G401 (cell line): ENCODE data around the gene PEAK3. TPM values are rescaled to one million over a fixed set of nuclear protein-coding genes. Genes with fewer than 3 reads are reported as not detected.
A peak's percentile ranks its signal among the peaks of the same experiment; 100 is the strongest.

Source experiments
- DNase-seq: peaks from one replicate; pipeline ENCODE4 v3.0.0-alpha.2; 2015; ENCODE audit warnings: low spot score
- in situ Hi-C: cut with HindIII; loops from 2 replicates; pipeline ENCODE4 v1.10.0; 2016; ENCODE audit warnings: low sequenced_read_pairs, mixed read lengths
- total RNA-seq: library from RNA; depleted of rRNA; stranded (reverse); fragments of >200 nt; shearing (Covaris generic); gene quantifications from 2 replicates; pipeline ENCODE4 v1.2.3, GENCODE V29; 2014

The PEAK3 gene
- total RNA-seq, 1 experiment from 2014 or later: not detected

- in situ Hi-C loops: no loop called here
These were observed 6.2 kb downstream of the PEAK3 start for GRCh38 chr19:2275588-2276428.

DNA sequence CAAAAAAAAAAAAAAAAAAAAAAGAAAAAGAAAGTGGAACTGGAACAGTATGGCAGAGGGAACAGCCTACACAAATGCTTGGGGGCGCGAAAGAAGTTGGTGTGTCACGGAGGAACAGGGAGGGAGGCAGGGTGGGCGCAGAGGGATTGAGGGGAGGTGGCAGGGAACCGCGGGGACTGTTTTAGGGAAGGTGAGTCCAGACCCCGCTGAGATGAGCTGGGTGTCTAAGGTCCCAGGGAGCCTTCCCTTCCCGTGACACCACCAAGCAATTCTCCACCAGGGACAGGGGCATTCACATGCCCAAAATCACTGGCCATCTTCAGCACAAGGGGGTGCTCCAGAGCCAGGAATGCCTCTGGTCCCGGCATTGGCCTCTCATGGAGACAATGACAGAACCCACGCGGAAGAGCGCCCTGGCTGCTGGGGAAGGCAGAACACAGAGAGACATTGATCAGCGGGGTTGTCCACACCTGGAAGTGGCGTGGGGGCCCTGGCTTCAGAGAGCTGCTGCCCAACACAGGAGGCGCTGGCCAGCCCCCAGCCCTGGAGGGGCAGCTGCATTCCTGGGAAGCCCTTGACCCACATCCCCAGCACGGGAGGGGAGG, 6.9 kb downstream of the PEAK3 start:
- DNase-seq: peak; percentile 80
- in situ Hi-C loops: no loop called here

More at GRCh38 chr19:2275588-2276428, 6.2 kb downstream of the PEAK3 start:
- no peak for DNase-seq

DNA sequence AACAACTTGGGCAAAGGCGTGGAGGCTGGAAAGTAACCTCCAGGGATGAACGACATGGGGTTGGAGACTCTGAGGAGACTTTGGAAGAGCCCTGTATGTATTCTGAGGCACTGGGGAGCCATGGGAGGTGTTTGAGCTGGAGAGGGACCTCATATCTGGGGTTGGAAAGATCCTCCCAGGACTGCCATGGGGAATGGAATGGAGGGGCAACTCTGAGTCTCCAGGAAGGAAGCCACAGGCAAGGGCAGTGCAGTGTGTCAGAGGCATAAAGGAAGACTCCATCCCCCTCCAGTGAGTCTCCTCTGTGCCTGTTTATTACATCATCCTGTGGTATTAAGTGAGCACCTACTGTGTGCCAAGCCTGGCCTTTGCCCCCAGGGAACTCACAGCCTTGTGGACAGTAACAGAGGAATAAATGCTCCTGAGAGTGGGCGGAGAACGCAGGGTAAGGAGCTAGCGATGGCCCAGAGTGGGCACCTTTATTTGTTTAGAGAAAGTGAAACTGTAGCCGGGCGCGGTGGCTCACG, 7.7 kb downstream of the PEAK3 start:
- DNase-seq: no peak
- in situ Hi-C loops: no loop called here

DNA sequence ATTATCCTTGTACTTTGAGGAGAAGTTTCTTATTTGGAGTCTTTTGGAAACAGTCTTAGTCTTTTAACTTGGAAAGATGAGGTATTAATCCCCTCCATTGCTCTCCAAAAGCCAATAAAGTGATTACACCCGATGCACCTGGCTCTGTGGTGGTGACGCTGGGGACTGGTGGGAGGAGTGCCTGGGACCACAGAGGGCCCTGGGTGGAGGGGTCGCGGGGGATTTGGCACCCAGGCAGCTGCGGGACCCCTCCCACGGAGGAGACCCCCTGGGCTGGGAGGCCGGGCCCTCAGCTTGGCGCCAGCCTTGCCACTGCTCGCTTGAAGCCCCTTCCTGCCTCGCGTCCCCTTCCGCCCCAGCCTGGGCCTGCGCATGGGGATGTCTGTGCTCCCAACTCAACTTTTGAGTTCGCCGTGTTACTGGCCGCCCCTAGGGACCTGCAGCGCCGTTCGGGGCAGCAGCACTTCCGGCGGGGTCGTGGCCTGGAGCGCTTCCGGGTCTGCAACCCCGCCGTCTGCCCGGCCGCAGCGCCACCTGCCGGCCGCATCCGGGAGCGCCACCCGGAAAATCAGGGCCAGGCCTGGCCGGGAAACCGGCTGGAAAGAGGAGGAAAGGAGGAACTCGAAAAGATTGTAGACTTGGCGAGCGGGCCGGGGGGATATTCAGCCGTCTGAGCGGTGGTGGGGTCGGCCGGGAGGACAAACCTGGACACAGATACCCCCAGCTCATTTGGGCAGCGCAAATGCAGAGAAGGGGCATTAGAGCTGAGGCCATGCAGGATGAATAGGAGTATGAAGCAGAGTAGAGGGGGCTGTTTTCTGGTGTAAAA, 8.4 kb downstream of the PEAK3 start:
- in situ Hi-C loops: no loop called here
- DNase-seq: peak; percentile 63

- DNase-seq: peak; percentile 38
- in situ Hi-C loops: no loop called here
These were observed 10.5 kb downstream of the PEAK3 start for GRCh38 chr19:2271234-2272103.

- DNase-seq: peak; percentile 47
- in situ Hi-C loops: no loop called here
These were observed 11.3 kb downstream of the PEAK3 start for GRCh38 chr19:2270423-2271233.

DNA sequence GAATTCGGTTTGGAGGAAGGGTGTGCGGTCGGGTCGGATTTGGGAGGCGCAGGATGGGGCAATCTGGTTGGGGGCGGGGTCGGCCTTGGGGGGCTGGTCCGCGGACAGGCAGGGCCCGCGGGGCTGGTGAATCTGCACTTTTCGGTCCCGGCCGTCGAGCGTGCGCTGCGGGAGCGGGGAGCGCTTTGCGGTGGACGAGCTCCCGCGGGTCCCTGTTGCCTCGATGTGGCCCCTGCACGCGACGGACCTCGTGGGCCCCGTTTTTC, 11.9 kb downstream of the PEAK3 start:
- in situ Hi-C loops: no loop called here
- no peak for DNase-seq

GRCh38 chr19:2269244-2270156, 12.5 kb downstream of the PEAK3 start:
- peak; percentile 97 for DNase-seq
- in situ Hi-C loops: no loop called here

DNA sequence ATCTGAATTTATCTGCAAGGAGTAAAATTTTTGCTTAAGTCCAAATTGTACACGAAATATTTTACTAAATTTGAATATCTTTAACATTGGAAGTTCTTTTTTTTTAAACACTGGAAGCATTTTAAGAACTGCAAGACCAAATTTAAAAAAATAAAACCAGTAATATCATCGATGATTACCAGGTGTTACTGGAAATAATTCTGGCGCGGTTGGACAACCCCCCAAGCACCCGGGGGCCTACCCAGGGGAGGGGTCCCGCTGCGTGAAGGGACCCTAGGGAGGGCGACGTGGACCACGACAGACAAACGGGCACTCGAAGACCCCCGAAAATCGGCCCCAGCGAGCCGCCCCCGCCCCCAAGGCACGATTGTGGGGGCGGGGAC, 13.1 kb downstream of the PEAK3 start:
- in situ Hi-C loops: no loop called here
- DNase-seq: no peak

DNA sequence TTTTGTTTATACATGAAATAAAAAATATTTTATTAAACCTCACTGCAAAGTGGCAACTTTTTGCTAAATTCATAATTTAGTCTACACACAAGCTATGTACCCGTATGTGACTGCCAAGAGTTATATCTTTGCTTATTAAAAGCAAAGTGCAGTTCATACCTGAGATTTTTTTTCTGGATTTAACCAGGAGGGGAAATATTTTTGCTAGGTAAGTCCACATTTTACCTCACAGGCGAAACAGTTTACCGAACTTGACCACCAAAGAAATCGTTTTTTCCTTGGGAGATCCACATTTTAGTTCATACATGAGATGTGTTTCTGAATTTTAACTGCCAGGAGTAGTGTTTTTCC, 13.5 kb downstream of the PEAK3 start:
- DNase-seq: no peak
- in situ Hi-C loops: no loop called here

- in situ Hi-C loops: no loop called here
- peak; percentile 83 for DNase-seq
These were observed 15.6 kb downstream of the PEAK3 start for GRCh38 chr19:2266183-2266993.

DNA sequence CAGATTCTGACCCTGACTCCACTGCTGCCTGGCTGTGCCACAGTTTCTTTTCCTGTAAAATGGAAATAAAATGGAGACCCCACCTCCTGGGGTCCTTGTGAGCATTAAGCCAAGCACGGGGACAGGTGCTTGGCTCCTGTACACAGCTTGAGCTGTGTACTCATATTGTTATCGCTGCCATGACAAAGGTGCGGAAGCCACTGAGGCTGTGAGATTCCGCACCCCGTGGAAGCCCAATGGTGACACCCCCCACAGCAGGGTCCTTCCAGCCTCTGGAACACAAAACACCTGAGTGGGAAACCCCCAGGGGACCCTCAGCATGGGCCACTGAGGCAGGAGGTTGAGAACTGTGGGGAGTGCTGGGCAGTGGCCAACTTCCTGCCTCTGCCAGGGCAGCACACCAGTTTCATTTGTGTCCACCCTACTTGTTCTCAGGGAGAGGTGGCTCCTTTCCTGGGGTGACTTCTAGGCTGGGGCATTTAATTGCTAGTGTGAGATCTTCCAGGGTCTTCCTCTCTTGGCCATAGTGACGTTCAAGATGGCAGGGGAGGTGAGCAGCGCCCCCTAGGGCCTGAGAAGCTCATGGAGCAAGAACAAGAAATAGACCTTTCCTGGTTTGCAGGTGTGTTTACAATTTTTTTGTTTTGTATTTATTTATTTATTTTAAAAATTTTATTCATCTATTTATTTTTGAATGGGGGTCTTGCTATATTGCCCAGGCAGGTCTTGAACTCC, 20.4 kb downstream of the PEAK3 start:
- no peak for DNase-seq

DNA sequence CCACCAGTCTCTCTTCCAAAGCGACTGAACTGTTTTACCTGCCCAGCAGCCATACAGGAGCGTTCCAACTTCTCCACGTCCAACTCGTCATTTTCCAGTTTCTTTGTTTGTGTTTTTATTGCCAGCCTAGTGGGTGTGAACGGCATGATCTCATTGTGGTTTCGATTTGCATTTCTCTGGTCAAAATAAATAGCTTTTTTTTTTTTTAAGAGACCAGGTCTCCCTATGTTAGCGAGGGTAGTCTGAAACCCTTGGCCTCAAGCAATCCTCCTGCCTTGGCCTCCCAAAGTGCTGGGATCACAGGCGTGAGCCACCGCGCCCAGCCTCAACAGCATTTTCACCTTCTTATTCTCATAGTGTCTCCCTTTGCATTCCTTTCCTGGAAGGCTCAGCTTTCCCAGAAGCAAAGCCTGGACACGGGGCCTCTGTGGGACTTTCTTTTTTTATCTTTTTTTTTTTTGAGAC, 21.6 kb downstream of the PEAK3 start:
- DNase-seq: no peak
- in situ Hi-C loops: no loop called here

More for the DNA sequence above, 20.4 kb downstream of the PEAK3 start:
- in situ Hi-C loops: no loop called here

- in situ Hi-C loops: no loop called here
- DNase-seq: no peak
These were observed 22.6 kb downstream of the PEAK3 start for GRCh38 chr19:2259336-2259735.

- in situ Hi-C loops: no loop called here
- DNase-seq: no peak
These were observed 25.8 kb downstream of the PEAK3 start, which contains the start of gene JSRP1 for GRCh38 chr19:2255982-2256685. Gene JSRP1 (minus strand): TSS chr19:2256417. CDS start chr19:2255314, 1,103 bp downstream.
